IPS-18c (cell line): ENCODE results near the gene C2CD4D.
"Not testable (repeated sequence)": the region's sequence is repeated elsewhere in the genome, so short reads cannot be mapped to it uniquely, and the experiment has no call there.

Experiments
- H3K4me3 ChIP-seq: 2 replicates; pipeline ENCODE4 v1.7.0; 2013; ENCODE audit warnings: low read depth, mild to moderate bottlenecking, low read length, moderate library complexity; ENCODE audit not compliant: insufficient read depth
- H3K9me3 ChIP-seq: one replicate; pipeline ENCODE4 v1.6.1; 2013; ENCODE audit warnings: mild to moderate bottlenecking, low read length, moderate library complexity; ENCODE audit not compliant: control insufficient read depth, insufficient read depth

The C2CD4D gene

GRCh38 chr1:151839457-151840403, at the start of gene C2CD4D:
C2CD4D (minus strand) TSS chr1:151839820; CDS start chr1:151838989, 831 bp downstream.
- H3K4me3 ChIP-seq: peak within 1 kb of the TSS; percentile 63
- no peaks in the 10 kb centered on the region for H3K9me3 ChIP-seq

- Histone ChIP-seq H3K4me3 (no peak overlapping the region), H3K9me3 (no peaks in the 10 kb centered on the region)
Measured at GRCh38 chr1:151888972-151889570, 49.5 kb upstream of the C2CD4D start.

- Histone ChIP-seq H3K9me3 (no peaks in the 10 kb centered on the region), H3K4me3 (no peak overlapping the region)
Measured at GRCh38 chr1:151887028-151887427, 47.4 kb upstream of the C2CD4D start.

GRCh38 chr1:151885479-151885878, 45.9 kb upstream of the C2CD4D start:
- Histone ChIP-seq H3K4me3 (no peak overlapping the region), H3K9me3 (no peaks in the 10 kb centered on the region)

- H3K4me3 ChIP-seq, H3K9me3 ChIP-seq: not testable (repeated sequence)
Measured at GRCh38 chr1:151884879-151885278, 45.3 kb upstream of the C2CD4D start.

- not testable (repeated sequence) for H3K9me3 ChIP-seq, H3K4me3 ChIP-seq
Measured at GRCh38 chr1:151884445-151884844, 44.8 kb upstream of the C2CD4D start.

GRCh38 chr1:151883898-151884297, 44.3 kb upstream of the C2CD4D start:
- H3K4me3 ChIP-seq, H3K9me3 ChIP-seq: not testable (repeated sequence)

- H3K4me3 ChIP-seq, H3K9me3 ChIP-seq: not testable (repeated sequence)
Measured at GRCh38 chr1:151882918-151883317, 43.3 kb upstream of the C2CD4D start.

- Histone ChIP-seq H3K9me3 (no peaks in the 10 kb centered on the region), H3K4me3 (no peak overlapping the region)
Measured at GRCh38 chr1:151882466-151882865, 42.8 kb upstream of the C2CD4D start.

GRCh38 chr1:151881479-151881878, 41.9 kb upstream of the C2CD4D start:
- no peak overlapping the region for H3K4me3 ChIP-seq
- no peaks in the 10 kb centered on the region for H3K9me3 ChIP-seq

- H3K9me3 ChIP-seq: no peaks in the 10 kb centered on the region
Measured at GRCh38 chr1:151875419-151876097, 35.9 kb upstream of the C2CD4D start.

GRCh38 chr1:151872776-151873175, 33.2 kb upstream of the C2CD4D start:
- H3K9me3 ChIP-seq, H3K4me3 ChIP-seq: not testable (repeated sequence)

More at GRCh38 chr1:151875419-151876097, 35.9 kb upstream of the C2CD4D start:
- no peak overlapping the region for H3K4me3 ChIP-seq

- Histone ChIP-seq H3K4me3 (no peak overlapping the region), H3K9me3 (no peaks in the 10 kb centered on the region)
Measured at GRCh38 chr1:151871284-151872030, 31.8 kb upstream of the C2CD4D start.

- peaks cover 2% of the 10 kb centered on the region for H3K9me3 ChIP-seq
Measured at GRCh38 chr1:151868486-151868885, 28.9 kb upstream of the C2CD4D start.

GRCh38 chr1:151867765-151868411, 28.3 kb upstream of the C2CD4D start:
- Histone ChIP-seq H3K4me3 (no peak overlapping the region), H3K9me3 (peaks cover 2% of the 10 kb centered on the region)

More at GRCh38 chr1:151868486-151868885, 28.9 kb upstream of the C2CD4D start:
- no peak overlapping the region for H3K4me3 ChIP-seq

GRCh38 chr1:151867321-151867720, 27.7 kb upstream of the C2CD4D start:
- H3K9me3 ChIP-seq: peaks cover 2% of the 10 kb centered on the region
- no peak overlapping the region for H3K4me3 ChIP-seq

GRCh38 chr1:151864411-151864810, 24.8 kb upstream of the C2CD4D start:
- H3K4me3 ChIP-seq: no peak overlapping the region

More at GRCh38 chr1:151864411-151864810, 24.8 kb upstream of the C2CD4D start:
- peaks cover 2% of the 10 kb centered on the region for H3K9me3 ChIP-seq
